Activated T-cell treated with anti-CD3 and anti-CD28 coated beads, Interleukin-2, amount 50 U/mL, for 4 hours (primary cell): ENCODE results near the gene RUVBL1. TPM values are rescaled to one million over a fixed set of nuclear protein-coding genes. Genes with fewer than 3 reads are reported as not detected.

Experiments
- ATAC-seq, 2 donors: fragments of 200-7000 bp; cut with Tn5 transposase; one replicate each; pipeline ENCODE4 v1.10.0; 2021
- DNase-seq: peaks from one replicate; pipeline ENCODE4 v3.0.0-alpha.2; 2020
- H3K27me3 Mint-ChIP-seq: one replicate; pipeline ENCODE4 v1.8.0; 2021; ENCODE audit warnings: low read depth, mixed read lengths
- H3K36me3 Mint-ChIP-seq: one replicate; pipeline ENCODE4 v1.8.0; 2022; ENCODE audit warnings: mixed read lengths; ENCODE audit not compliant: insufficient read depth
- H3K4me1 Mint-ChIP-seq: one replicate; pipeline ENCODE4 v1.8.0; 2021; ENCODE audit warnings: low read depth, mixed read lengths
- H3K4me3 Mint-ChIP-seq: one replicate; pipeline ENCODE4 v1.8.0; 2021; ENCODE audit warnings: mild to moderate bottlenecking, moderate library complexity, mixed read lengths
- H3K9me3 Mint-ChIP-seq: one replicate; pipeline ENCODE4 v1.8.0; 2021; ENCODE audit warnings: mixed read lengths
- total RNA-seq, 3 donors: library from RNA; stranded (reverse); gene quantifications; one replicate each; pipeline ENCODE4 v1.2.1, GENCODE V29; 2021

RUVBL1 gene
- total RNA-seq, 3 donors from 2014 or later = 158 to 177 (median 161) TPM

GRCh38 chr3:128113817-128114794, 9.5 kb downstream of the RUVBL1 start:
- Mint-ChIP-seq H3K27me3 (no peaks in the 10 kb centered on the region), H3K9me3 (no peaks in the 10 kb centered on the region), H3K36me3 (peaks cover 54% of the 10 kb centered on the region), H3K4me3 (peak overlapping the region; percentile 45), H3K4me1 (peaks cover 50% of the 10 kb centered on the region)
- no peak for ATAC-seq
- DNase-seq = no peak

GRCh38 chr3:128112357-128112968, 11.1 kb downstream of the RUVBL1 start:
- H3K27me3 Mint-ChIP-seq = no peaks in the 10 kb centered on the region
- H3K4me1 Mint-ChIP-seq = peaks cover 45% of the 10 kb centered on the region
- DNase-seq (peak; percentile 11), ATAC-seq (peak; percentile 92 to 95)
- peak overlapping the region; percentile 59 for H3K4me3 Mint-ChIP-seq
- no peaks in the 10 kb centered on the region for H3K9me3 Mint-ChIP-seq
- peaks cover 48% of the 10 kb centered on the region for H3K36me3 Mint-ChIP-seq

GRCh38 chr3:128111147-128111546, 12.5 kb downstream of the RUVBL1 start:
- H3K4me3 Mint-ChIP-seq = no peak overlapping the region
- H3K36me3 Mint-ChIP-seq = peaks cover 51% of the 10 kb centered on the region
- DNase-seq (no peak), ATAC-seq (no peak)
- H3K27me3 Mint-ChIP-seq = no peaks in the 10 kb centered on the region
- no peaks in the 10 kb centered on the region for H3K9me3 Mint-ChIP-seq
- H3K4me1 Mint-ChIP-seq = peaks cover 45% of the 10 kb centered on the region

- DNase-seq = no peak
- no peaks in the 10 kb centered on the region for H3K27me3 Mint-ChIP-seq
- peaks cover 18% of the 10 kb centered on the region for H3K4me1 Mint-ChIP-seq
- ATAC-seq = no peak
- H3K36me3 Mint-ChIP-seq = peaks cover 51% of the 10 kb centered on the region
- no peak overlapping the region for H3K4me3 Mint-ChIP-seq
- no peaks in the 10 kb centered on the region for H3K9me3 Mint-ChIP-seq
Measured at GRCh38 chr3:128107834-128108233, 15.8 kb downstream of the RUVBL1 start.

GRCh38 chr3:128103136-128103676, 20.4 kb downstream of the RUVBL1 start:
- H3K9me3 Mint-ChIP-seq = no peaks in the 10 kb centered on the region
- H3K4me1 Mint-ChIP-seq = no peaks in the 10 kb centered on the region
- ATAC-seq = no peak
- DNase-seq = no peak
- H3K27me3 Mint-ChIP-seq = no peaks in the 10 kb centered on the region
- H3K4me3 Mint-ChIP-seq = no peak overlapping the region
- peaks cover 55% of the 10 kb centered on the region for H3K36me3 Mint-ChIP-seq

- Mint-ChIP-seq H3K9me3 (no peaks in the 10 kb centered on the region), H3K27me3 (no peaks in the 10 kb centered on the region), H3K36me3 (peaks cover 61% of the 10 kb centered on the region), H3K4me1 (no peaks in the 10 kb centered on the region), H3K4me3 (no peak overlapping the region)
- no peak for ATAC-seq
- DNase-seq = no peak
Measured at GRCh38 chr3:128100638-128101037, 23.0 kb downstream of the RUVBL1 start.

GRCh38 chr3:128100161-128100560, 23.5 kb downstream of the RUVBL1 start:
- H3K4me1 Mint-ChIP-seq = peaks cover 3% of the 10 kb centered on the region
- no peak overlapping the region for H3K4me3 Mint-ChIP-seq
- peaks cover 64% of the 10 kb centered on the region for H3K36me3 Mint-ChIP-seq
- no peak for ATAC-seq
- H3K9me3 Mint-ChIP-seq = no peaks in the 10 kb centered on the region
- no peak for DNase-seq
- no peaks in the 10 kb centered on the region for H3K27me3 Mint-ChIP-seq

- no peaks in the 10 kb centered on the region for H3K27me3 Mint-ChIP-seq
- no peak overlapping the region for H3K4me3 Mint-ChIP-seq
- no peak for ATAC-seq
- peaks cover 9% of the 10 kb centered on the region for H3K4me1 Mint-ChIP-seq
- H3K9me3 Mint-ChIP-seq = no peaks in the 10 kb centered on the region
- peaks cover 65% of the 10 kb centered on the region for H3K36me3 Mint-ChIP-seq
- DNase-seq = no peak
Measured at GRCh38 chr3:128098234-128098633, 25.4 kb downstream of the RUVBL1 start.

- no peaks in the 10 kb centered on the region for H3K27me3 Mint-ChIP-seq
- peak; percentile 77 for DNase-seq
- peaks cover 51% of the 10 kb centered on the region for H3K36me3 Mint-ChIP-seq
- H3K4me3 Mint-ChIP-seq = no peak overlapping the region
- no peaks in the 10 kb centered on the region for H3K9me3 Mint-ChIP-seq
- peaks cover 9% of the 10 kb centered on the region for H3K4me1 Mint-ChIP-seq
- peak; percentile 95 to 97 for ATAC-seq
Measured at GRCh38 chr3:128095222-128095703, 28.3 kb downstream of the RUVBL1 start.

- H3K36me3 Mint-ChIP-seq = peaks cover 47% of the 10 kb centered on the region
Measured at GRCh38 chr3:128094295-128095151, 29.1 kb downstream of the RUVBL1 start.

GRCh38 chr3:128091586-128091985, 32.0 kb downstream of the RUVBL1 start:
- H3K36me3 Mint-ChIP-seq = peaks cover 38% of the 10 kb centered on the region
- H3K27me3 Mint-ChIP-seq = no peaks in the 10 kb centered on the region
- H3K9me3 Mint-ChIP-seq = no peaks in the 10 kb centered on the region
- ATAC-seq (no peak), DNase-seq (no peak)
- H3K4me3 Mint-ChIP-seq = no peak overlapping the region
- H3K4me1 Mint-ChIP-seq = peaks cover 9% of the 10 kb centered on the region

More at GRCh38 chr3:128094295-128095151, 29.1 kb downstream of the RUVBL1 start:
- H3K27me3 Mint-ChIP-seq = no peaks in the 10 kb centered on the region
- no peak for DNase-seq
- no peak overlapping the region for H3K4me3 Mint-ChIP-seq
- H3K9me3 Mint-ChIP-seq = no peaks in the 10 kb centered on the region
- ATAC-seq = peak in 1 of 2 donors; percentile 28
- H3K4me1 Mint-ChIP-seq = peaks cover 9% of the 10 kb centered on the region

- peaks cover 40% of the 10 kb centered on the region for H3K36me3 Mint-ChIP-seq
- H3K27me3 Mint-ChIP-seq = no peaks in the 10 kb centered on the region
- no peak for ATAC-seq
- H3K9me3 Mint-ChIP-seq = no peaks in the 10 kb centered on the region
- H3K4me3 Mint-ChIP-seq = no peak overlapping the region
- no peaks in the 10 kb centered on the region for H3K4me1 Mint-ChIP-seq
- DNase-seq = no peak
Measured at GRCh38 chr3:128089135-128089534, 34.5 kb downstream of the RUVBL1 start.

GRCh38 chr3:128084675-128085021, 39.0 kb downstream of the RUVBL1 start:
- H3K27me3 Mint-ChIP-seq = no peaks in the 10 kb centered on the region
- H3K4me1 Mint-ChIP-seq = no peaks in the 10 kb centered on the region
- H3K4me3 Mint-ChIP-seq = no peak overlapping the region
- ATAC-seq = no peak
- DNase-seq = no peak
- no peaks in the 10 kb centered on the region for H3K9me3 Mint-ChIP-seq
- peaks cover 61% of the 10 kb centered on the region for H3K36me3 Mint-ChIP-seq
